ENCODE data around the gene PGRMC1. TPM values are rescaled to one million over a fixed set of nuclear protein-coding genes. Genes with fewer than 3 reads are reported as not detected.

The PGRMC1 gene
- 89.8 TPM for total RNA-seq

DNA sequence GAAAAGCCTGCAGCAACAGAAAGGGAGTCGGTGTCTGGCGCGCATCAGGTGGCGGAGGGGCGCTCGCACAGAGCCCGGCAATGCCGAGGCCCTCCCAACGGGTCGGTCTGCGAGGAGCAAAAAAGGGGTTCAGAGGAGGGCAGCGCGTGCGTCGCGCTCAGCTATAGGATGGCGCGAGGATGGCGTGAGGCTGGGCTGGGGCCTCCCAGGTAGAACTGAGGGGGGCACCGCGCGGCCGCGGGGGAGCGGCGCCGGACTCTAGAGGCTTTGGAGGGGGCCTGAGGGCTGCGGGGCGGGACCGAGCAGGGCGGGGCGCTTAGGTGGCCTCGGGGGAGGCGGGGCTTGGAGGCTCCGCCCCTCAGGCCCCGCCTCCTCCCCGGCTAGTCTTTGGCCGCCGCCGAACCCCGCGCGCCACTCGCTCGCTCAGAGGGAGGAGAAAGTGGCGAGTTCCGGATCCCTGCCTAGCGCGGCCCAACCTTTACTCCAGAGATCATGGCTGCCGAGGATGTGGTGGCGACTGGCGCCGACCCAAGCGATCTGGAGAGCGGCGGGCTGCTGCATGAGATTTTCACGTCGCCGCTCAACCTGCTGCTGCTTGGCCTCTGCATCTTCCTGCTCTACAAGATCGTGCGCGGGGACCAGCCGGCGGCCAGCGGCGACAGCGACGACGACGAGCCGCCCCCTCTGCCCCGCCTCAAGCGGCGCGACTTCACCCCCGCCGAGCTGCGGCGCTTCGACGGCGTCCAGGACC is at the start of gene PGRMC1:
TSS of gene PGRMC1 (plus strand) at position 414 of the 751 bp plus-strand sequence. CDS start at position 493, 79 bp downstream.
- Histone ChIP-seq H3K4me1 (ENCODE audit: control insufficient read depth in 3 of 3, insufficient read depth in 3 of 3, low read length in 3 of 3) (peaks cover 0 to 5% (median 3%) of the 10 kb centered on the region in 3 donors), H3K4me3 (ENCODE audit: low read length in 3 of 3) (peak within 1 kb of the TSS; percentile 66 to 72 (median 69)), H3K27me3 (ENCODE audit: control insufficient read depth in 3 of 3, insufficient read depth in 3 of 3, low read length in 3 of 3) (peaks cover 0 to 2% (median 0%) of the 10 kb centered on the region in 3 donors), H3K9me3 (ENCODE audit: control insufficient read depth in 3 of 3, low read length in 3 of 3) (no peaks in the 10 kb centered on the region), H3K36me3 (ENCODE audit: control insufficient read depth in 3 of 3, insufficient read depth in 3 of 3, low read length in 3 of 3) (no peaks in the 10 kb centered on the region), H3K9ac (ENCODE audit: low read depth in 1 of 3, low read length in 3 of 3) (peak within 1 kb of the TSS; percentile 63 to 69 (median 64)), H3K27ac (ENCODE audit: low read depth, low read length) (peak within 1 kb of the TSS; percentile 64)

DNA sequence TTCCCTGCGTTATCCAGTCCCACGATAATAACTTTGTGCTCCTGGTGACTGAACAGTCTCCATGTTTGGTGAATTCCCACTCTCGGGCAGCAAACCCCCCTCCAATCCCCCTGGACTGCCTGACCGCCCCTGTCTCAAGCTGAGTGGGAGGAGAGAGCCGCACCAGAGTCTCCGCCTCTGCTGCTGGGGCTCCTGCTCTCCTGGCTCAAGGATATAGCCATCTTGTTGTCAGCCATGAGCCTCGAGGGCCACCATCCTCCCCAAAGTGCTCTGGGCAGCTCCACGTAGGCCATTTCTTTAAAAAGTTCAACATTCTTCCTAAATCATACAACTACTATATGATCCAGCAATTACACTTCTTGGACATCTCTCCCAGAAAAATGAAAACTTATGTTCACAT is 49.3 kb upstream of the PGRMC1 start:
- no peaks in the 10 kb centered on the region for H3K36me3 ChIP-seq (ENCODE audit: control insufficient read depth in 3 of 3, insufficient read depth in 3 of 3, low read length in 3 of 3)
- H3K9me3 ChIP-seq (ENCODE audit: control insufficient read depth in 3 of 3, low read length in 3 of 3), result no peaks in the 10 kb centered on the region
- H3K4me1 ChIP-seq (ENCODE audit: control insufficient read depth in 3 of 3, insufficient read depth in 3 of 3, low read length in 3 of 3), result no peaks in the 10 kb centered on the region
- no peak overlapping the region for H3K4me3 ChIP-seq (ENCODE audit: low read length in 3 of 3)
- no peak overlapping the region for H3K9ac ChIP-seq (ENCODE audit: low read depth in 1 of 3, low read length in 3 of 3)
- H3K27me3 ChIP-seq (ENCODE audit: control insufficient read depth in 3 of 3, insufficient read depth in 3 of 3, low read length in 3 of 3), result no peaks in the 10 kb centered on the region
- H3K27ac ChIP-seq (ENCODE audit: low read depth, low read length), result no peak overlapping the region

DNA sequence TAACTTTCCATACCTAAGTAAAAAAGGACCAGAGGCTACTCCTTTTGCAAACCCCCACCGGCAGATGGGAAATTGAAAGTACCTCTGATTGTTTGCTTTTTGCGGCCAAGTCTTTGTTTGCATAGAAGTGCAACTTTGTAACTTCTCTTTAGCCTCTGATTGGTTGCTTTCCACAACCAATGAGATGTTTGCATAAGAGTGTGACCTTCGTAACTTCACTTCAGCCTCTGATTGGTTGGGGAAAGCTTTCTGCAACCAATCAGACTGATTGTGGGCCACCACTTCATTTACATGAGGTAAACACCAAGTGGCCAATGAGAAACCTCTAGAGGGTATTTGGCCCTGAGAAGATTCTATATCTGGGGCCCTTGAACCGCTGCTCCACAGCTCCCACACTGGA is 48.8 kb upstream of the PGRMC1 start:
- H3K27me3 ChIP-seq (ENCODE audit: control insufficient read depth in 3 of 3, insufficient read depth in 3 of 3, low read length in 3 of 3), result no peaks in the 10 kb centered on the region
- no peak overlapping the region for H3K27ac ChIP-seq (ENCODE audit: low read depth, low read length)
- no peak overlapping the region for H3K4me3 ChIP-seq (ENCODE audit: low read length in 3 of 3)
- no peaks in the 10 kb centered on the region for H3K36me3 ChIP-seq (ENCODE audit: control insufficient read depth in 3 of 3, insufficient read depth in 3 of 3, low read length in 3 of 3)
- no peak overlapping the region for H3K9ac ChIP-seq (ENCODE audit: low read depth in 1 of 3, low read length in 3 of 3)
- no peaks in the 10 kb centered on the region for H3K9me3 ChIP-seq (ENCODE audit: control insufficient read depth in 3 of 3, low read length in 3 of 3)
- H3K4me1 ChIP-seq (ENCODE audit: control insufficient read depth in 3 of 3, insufficient read depth in 3 of 3, low read length in 3 of 3), result no peaks in the 10 kb centered on the region

DNA sequence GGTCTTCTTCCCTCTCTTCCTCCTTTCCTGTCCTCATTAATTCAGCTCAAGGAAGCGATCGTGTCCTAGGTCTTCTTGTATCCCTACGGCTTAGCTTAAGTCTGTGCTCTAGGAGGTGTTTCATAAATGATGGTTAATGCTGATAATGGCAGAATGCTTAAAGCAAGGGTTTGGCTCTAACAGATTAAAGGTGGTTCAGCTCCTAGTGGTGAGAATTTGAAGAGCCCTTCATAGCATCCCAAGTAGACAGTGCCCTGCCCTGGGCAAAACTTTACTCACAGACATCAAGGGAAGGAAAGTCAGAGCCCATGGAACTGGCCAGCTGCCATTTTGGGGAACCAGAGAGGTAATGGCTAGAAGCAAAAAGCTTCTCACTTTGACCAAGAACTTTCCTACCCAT is 47.0 kb upstream of the PGRMC1 start:
- H3K4me3 ChIP-seq (ENCODE audit: low read length in 3 of 3), result no peak overlapping the region
- H3K27ac ChIP-seq (ENCODE audit: low read depth, low read length), result no peak overlapping the region
- H3K9me3 ChIP-seq (ENCODE audit: control insufficient read depth in 3 of 3, low read length in 3 of 3), result no peaks in the 10 kb centered on the region
- no peaks in the 10 kb centered on the region for H3K4me1 ChIP-seq (ENCODE audit: control insufficient read depth in 3 of 3, insufficient read depth in 3 of 3, low read length in 3 of 3)
- no peak overlapping the region for H3K9ac ChIP-seq (ENCODE audit: low read depth in 1 of 3, low read length in 3 of 3)
- H3K36me3 ChIP-seq (ENCODE audit: control insufficient read depth in 3 of 3, insufficient read depth in 3 of 3, low read length in 3 of 3), result no peaks in the 10 kb centered on the region
- no peaks in the 10 kb centered on the region for H3K27me3 ChIP-seq (ENCODE audit: control insufficient read depth in 3 of 3, insufficient read depth in 3 of 3, low read length in 3 of 3)

DNA sequence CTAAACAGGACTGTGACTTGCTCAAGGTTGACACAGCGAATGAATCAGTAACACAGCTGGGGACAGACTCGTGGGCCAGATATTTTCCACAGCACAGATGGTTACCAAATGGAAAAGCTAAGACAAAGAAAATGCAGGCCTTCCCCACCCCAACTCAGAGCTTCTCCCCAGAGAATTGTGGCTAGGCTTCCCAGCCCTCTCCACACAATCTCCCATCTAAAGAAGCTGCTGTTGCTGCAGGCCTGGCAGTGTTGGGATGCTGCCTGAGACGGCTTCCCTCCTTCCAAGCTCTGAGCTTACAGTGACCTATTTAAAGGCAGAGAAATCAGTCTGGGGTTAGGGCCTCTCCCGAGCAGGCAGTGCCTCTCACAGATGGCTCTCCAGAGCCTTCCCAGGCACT is 46.5 kb upstream of the PGRMC1 start:
- no peaks in the 10 kb centered on the region for H3K27me3 ChIP-seq (ENCODE audit: control insufficient read depth in 3 of 3, insufficient read depth in 3 of 3, low read length in 3 of 3)
- no peaks in the 10 kb centered on the region for H3K4me1 ChIP-seq (ENCODE audit: control insufficient read depth in 3 of 3, insufficient read depth in 3 of 3, low read length in 3 of 3)
- H3K27ac ChIP-seq (ENCODE audit: low read depth, low read length), result peak overlapping the region; percentile 39
- no peak overlapping the region for H3K9ac ChIP-seq (ENCODE audit: low read depth in 1 of 3, low read length in 3 of 3)
- H3K9me3 ChIP-seq (ENCODE audit: control insufficient read depth in 3 of 3, low read length in 3 of 3), result no peaks in the 10 kb centered on the region
- no peak overlapping the region for H3K4me3 ChIP-seq (ENCODE audit: low read length in 3 of 3)
- H3K36me3 ChIP-seq (ENCODE audit: control insufficient read depth in 3 of 3, insufficient read depth in 3 of 3, low read length in 3 of 3), result no peaks in the 10 kb centered on the region

DNA sequence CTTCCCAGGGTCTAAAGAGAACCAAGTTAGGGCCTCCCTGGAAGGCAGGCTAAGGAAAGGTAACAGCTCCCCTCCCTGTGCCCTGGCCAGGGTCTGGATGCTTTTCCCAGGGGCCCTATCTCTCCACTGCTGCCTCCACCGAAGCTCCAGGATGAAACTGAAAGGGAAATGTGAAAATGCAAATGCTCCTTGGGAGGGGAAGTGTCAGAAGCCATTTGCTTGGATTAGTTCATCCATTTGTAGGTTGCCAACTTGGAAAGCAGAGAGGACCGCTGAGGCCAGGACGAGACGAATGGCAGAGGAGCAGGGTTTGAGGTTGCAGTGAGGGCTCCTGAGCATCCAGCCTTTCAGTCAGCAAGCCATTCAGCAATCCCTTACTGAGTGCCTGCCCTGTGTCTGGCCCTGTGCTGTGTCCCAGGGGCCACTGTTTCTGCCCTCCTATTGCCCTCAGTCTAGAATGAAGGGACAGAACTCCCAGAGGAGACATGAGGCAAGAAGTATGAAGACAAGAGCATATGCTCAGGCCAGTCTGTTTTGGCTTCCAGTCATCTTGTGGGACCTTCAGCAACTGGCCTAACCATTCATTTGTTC is 45.9 kb upstream of the PGRMC1 start:
- Histone ChIP-seq H3K4me3 (ENCODE audit: low read length in 3 of 3) (no peak overlapping the region), H3K27ac (ENCODE audit: low read depth, low read length) (peak overlapping the region; percentile 39)

DNA sequence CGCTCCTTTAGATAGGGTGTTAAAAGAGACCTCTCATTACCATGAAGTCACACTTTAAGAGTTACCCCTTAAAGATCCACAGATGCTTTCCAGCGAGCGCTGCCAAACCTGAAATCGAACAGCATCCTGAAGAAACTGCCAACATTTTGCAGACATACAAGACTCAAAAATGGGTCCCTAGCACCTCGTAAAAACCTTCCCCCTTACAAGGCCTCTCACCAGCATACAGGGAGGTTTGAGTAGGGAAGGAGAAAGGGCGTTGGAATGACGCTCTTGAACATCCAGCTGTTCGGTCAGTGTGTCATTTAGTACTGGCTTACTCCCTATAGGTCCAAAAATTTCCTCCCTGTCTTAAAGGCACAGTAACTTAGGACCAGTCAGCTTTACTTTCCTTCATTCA is 45.3 kb upstream of the PGRMC1 start:
- Histone ChIP-seq H3K27ac (ENCODE audit: low read depth, low read length) (peak overlapping the region; percentile 39), H3K36me3 (ENCODE audit: control insufficient read depth in 3 of 3, insufficient read depth in 3 of 3, low read length in 3 of 3) (no peaks in the 10 kb centered on the region), H3K9ac (ENCODE audit: low read depth in 1 of 3, low read length in 3 of 3) (no peak overlapping the region), H3K27me3 (ENCODE audit: control insufficient read depth in 3 of 3, insufficient read depth in 3 of 3, low read length in 3 of 3) (no peaks in the 10 kb centered on the region), H3K4me3 (ENCODE audit: low read length in 3 of 3) (no peak overlapping the region), H3K4me1 (ENCODE audit: control insufficient read depth in 3 of 3, insufficient read depth in 3 of 3, low read length in 3 of 3) (no peaks in the 10 kb centered on the region), H3K9me3 (ENCODE audit: control insufficient read depth in 3 of 3, low read length in 3 of 3) (no peaks in the 10 kb centered on the region)

More for the DNA sequence above, 45.9 kb upstream of the PGRMC1 start:
- no peaks in the 10 kb centered on the region for H3K9me3 ChIP-seq (ENCODE audit: control insufficient read depth in 3 of 3, low read length in 3 of 3)
- H3K27me3 ChIP-seq (ENCODE audit: control insufficient read depth in 3 of 3, insufficient read depth in 3 of 3, low read length in 3 of 3), result no peaks in the 10 kb centered on the region
- no peaks in the 10 kb centered on the region for H3K4me1 ChIP-seq (ENCODE audit: control insufficient read depth in 3 of 3, insufficient read depth in 3 of 3, low read length in 3 of 3)
- no peak overlapping the region for H3K9ac ChIP-seq (ENCODE audit: low read depth in 1 of 3, low read length in 3 of 3)
- no peaks in the 10 kb centered on the region for H3K36me3 ChIP-seq (ENCODE audit: control insufficient read depth in 3 of 3, insufficient read depth in 3 of 3, low read length in 3 of 3)

DNA sequence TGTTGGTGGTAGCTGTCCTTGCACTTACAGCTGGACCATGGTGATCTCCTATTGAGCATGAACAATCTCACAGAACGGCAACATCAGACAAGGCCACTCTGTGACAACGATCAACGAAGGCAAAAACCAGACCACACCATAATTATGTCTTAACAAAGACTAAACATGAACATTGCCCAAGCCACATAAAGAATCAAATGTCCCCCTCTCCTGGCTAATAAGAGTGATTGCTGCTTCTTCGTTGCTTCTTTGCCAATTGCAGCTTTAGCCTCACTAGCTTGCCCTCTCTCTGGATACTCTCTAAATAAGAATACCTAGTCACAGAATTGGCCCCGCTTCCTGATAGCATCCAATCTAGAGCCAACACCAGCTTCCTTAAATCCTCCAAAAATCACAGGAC is 41.5 kb upstream of the PGRMC1 start:
- Histone ChIP-seq H3K9me3 (ENCODE audit: control insufficient read depth in 3 of 3, low read length in 3 of 3) (no peaks in the 10 kb centered on the region), H3K36me3 (ENCODE audit: control insufficient read depth in 3 of 3, insufficient read depth in 3 of 3, low read length in 3 of 3) (no peaks in the 10 kb centered on the region), H3K4me3 (ENCODE audit: low read length in 3 of 3) (no peak overlapping the region), H3K9ac (ENCODE audit: low read depth in 1 of 3, low read length in 3 of 3) (no peak overlapping the region), H3K27me3 (ENCODE audit: control insufficient read depth in 3 of 3, insufficient read depth in 3 of 3, low read length in 3 of 3) (no peaks in the 10 kb centered on the region), H3K27ac (ENCODE audit: low read depth, low read length) (no peak overlapping the region), H3K4me1 (ENCODE audit: control insufficient read depth in 3 of 3, insufficient read depth in 3 of 3, low read length in 3 of 3) (no peaks in the 10 kb centered on the region)

DNA sequence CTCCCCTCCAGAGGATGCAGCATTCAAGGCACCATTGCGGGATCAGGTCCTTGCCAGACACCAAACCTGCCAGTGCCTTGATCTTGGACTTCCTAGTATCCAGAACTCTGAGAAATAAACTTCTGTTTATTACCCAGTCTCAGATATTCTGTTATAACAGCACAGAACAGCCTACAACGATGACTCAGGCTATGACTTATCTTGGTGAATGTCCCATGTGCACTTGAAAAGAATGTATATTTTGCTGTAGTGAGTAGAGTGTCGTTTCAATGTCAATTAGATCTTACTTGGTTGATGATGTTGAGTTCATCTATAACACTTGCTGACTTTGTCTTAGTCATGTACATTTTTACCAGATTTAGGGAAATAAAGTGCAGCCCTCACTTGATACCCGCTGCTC is 34.5 kb upstream of the PGRMC1 start:
- Histone ChIP-seq H3K27me3 (ENCODE audit: control insufficient read depth in 3 of 3, insufficient read depth in 3 of 3, low read length in 3 of 3) (peaks cover 0 to 7% (median 0%) of the 10 kb centered on the region in 3 donors), H3K9ac (ENCODE audit: low read depth in 1 of 3, low read length in 3 of 3) (no peak overlapping the region), H3K9me3 (ENCODE audit: control insufficient read depth in 3 of 3, low read length in 3 of 3) (no peaks in the 10 kb centered on the region), H3K4me1 (ENCODE audit: control insufficient read depth in 3 of 3, insufficient read depth in 3 of 3, low read length in 3 of 3) (no peaks in the 10 kb centered on the region), H3K27ac (ENCODE audit: low read depth, low read length) (no peak overlapping the region), H3K4me3 (ENCODE audit: low read length in 3 of 3) (no peak overlapping the region), H3K36me3 (ENCODE audit: control insufficient read depth in 3 of 3, insufficient read depth in 3 of 3, low read length in 3 of 3) (no peaks in the 10 kb centered on the region)

DNA sequence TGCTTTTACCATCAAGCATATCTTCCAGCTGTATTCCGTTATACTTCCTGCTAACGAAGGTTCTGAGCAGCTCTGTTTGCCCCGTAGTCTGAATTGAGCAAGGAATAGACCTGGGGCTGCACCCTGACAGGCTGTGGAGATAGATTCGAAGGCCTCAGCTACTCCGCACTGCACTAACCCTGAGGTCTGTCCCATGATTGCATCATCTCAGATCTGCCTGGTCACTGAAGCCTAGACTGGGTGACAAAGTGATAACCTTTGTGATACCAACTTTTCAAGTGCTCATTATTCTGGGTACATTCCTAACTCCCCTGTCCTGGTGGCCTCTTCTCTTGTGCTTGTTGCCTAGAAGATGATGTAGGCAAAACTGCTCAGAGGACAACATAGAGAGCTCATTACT is 29.9 kb upstream of the PGRMC1 start:
- Histone ChIP-seq H3K36me3 (ENCODE audit: control insufficient read depth in 3 of 3, insufficient read depth in 3 of 3, low read length in 3 of 3) (no peaks in the 10 kb centered on the region), H3K27me3 (ENCODE audit: control insufficient read depth in 3 of 3, insufficient read depth in 3 of 3, low read length in 3 of 3) (peaks cover 0 to 7% (median 0%) of the 10 kb centered on the region in 3 donors), H3K4me1 (ENCODE audit: control insufficient read depth in 3 of 3, insufficient read depth in 3 of 3, low read length in 3 of 3) (no peaks in the 10 kb centered on the region), H3K27ac (ENCODE audit: low read depth, low read length) (no peak overlapping the region), H3K9ac (ENCODE audit: low read depth in 1 of 3, low read length in 3 of 3) (no peak overlapping the region), H3K4me3 (ENCODE audit: low read length in 3 of 3) (no peak overlapping the region), H3K9me3 (ENCODE audit: control insufficient read depth in 3 of 3, low read length in 3 of 3) (no peaks in the 10 kb centered on the region)
